Endothelial cell of umbilical vein (primary cell): ENCODE results near the gene SF3B4. TPM values are rescaled to one million over a fixed set of nuclear protein-coding genes. Genes with fewer than 3 reads are reported as not detected.

Experiments
- BruUV-seq: library from RNA; stranded (reverse); fragments of 400-500 nt; replicated peaks from 2 replicates; lab custom pipeline; 2021; lab: Mats Ljungman, UMichigan
- CTCF ChIA-PET: fragments of 300-600, 350-600 bp; sonication (Branson Sonifier 250); formaldehyde crosslinking; loops from one replicate; lab custom pipeline; 2021; ENCODE audit warnings: antibody characterized with exemption, inconsistent platforms; lab: Charles Lee
- POLR2A ChIA-PET: fragments of 300-600, 350-600 bp; sonication (Branson Sonifier 250); formaldehyde crosslinking; loops from one replicate; lab custom pipeline; 2021; ENCODE audit warnings: antibody characterized with exemption, inconsistent platforms; lab: Charles Lee
- DNase-seq: peaks from one replicate; pipeline ENCODE4 v3.0.0-alpha.2; 2011; ENCODE audit warnings: low read depth, low spot score
- FAIRE-seq: peaks from 2 replicates; lab custom pipeline; 2011; peaks lifted over from hg19 to GRCh38; lab: Jason Lieb, UNC
- H2AFZ ChIP-seq: 2 replicates; pipeline ENCODE4 v1.6.0; 2012; ENCODE audit warnings: low read depth, low read length, control low read depth, inconsistent platforms
- H3K27ac ChIP-seq: 2 replicates; pipeline ENCODE4 v1.5.1; 2011; ENCODE audit warnings: low read depth, mild to moderate bottlenecking, control low read depth, low read length, moderate library complexity; ENCODE audit not compliant: insufficient read depth
- H3K27me3 ChIP-seq, 2 experiments: 2 replicates each; pipeline versions ENCODE4 v1.6.0 to v1.6.1; 2011; ENCODE audit warnings: low read length in 2 of 2, mixed read lengths in 1 of 2; ENCODE audit not compliant: control insufficient read depth in 2 of 2, insufficient read depth in 2 of 2
- H3K36me3 ChIP-seq, 2 experiments: 2 replicates in 1 of 2; 3 replicates in 1 of 2; pipeline ENCODE4 v1.5.1; 2011; ENCODE audit warnings: low read length in 2 of 2, mild to moderate bottlenecking in 1 of 2, moderate library complexity in 1 of 2; ENCODE audit not compliant: control insufficient read depth in 2 of 2, insufficient read depth in 2 of 2; ENCODE audit errors: extremely low read depth in 1 of 2
- H3K4me1 ChIP-seq: 3 replicates; pipeline ENCODE4 v1.5.1; 2011; ENCODE audit warnings: mild to moderate bottlenecking, low read length; ENCODE audit not compliant: control insufficient read depth, insufficient read depth; ENCODE audit errors: extremely low read depth
- H3K4me2 ChIP-seq: 2 replicates; pipeline ENCODE4 v1.6.1; 2011; ENCODE audit warnings: low read length, control low read depth, mixed read lengths; ENCODE audit not compliant: insufficient read depth
- H3K4me3 ChIP-seq, 3 experiments: fragments of 200-600 bp in 1 of 3; sonication (generic), shearing (Covaris generic) in 1 of 3; replicated peaks in 1 of 3; 2 replicates each; pipeline ENCODE4 v1.5.1; 2011 to 2016; ENCODE audit warnings: control low read depth in 3 of 3, low read length in 3 of 3, mild to moderate bottlenecking in 2 of 3, inconsistent platforms in 1 of 3, low read depth in 1 of 3, moderate library complexity in 1 of 3; ENCODE audit not compliant: insufficient read depth in 1 of 3
- H3K79me2 ChIP-seq: 2 replicates; pipeline ENCODE4 v1.6.0; 2012; ENCODE audit warnings: low read length, inconsistent platforms; ENCODE audit not compliant: control insufficient read depth, insufficient read depth
- H3K9ac ChIP-seq: replicated peaks from 2 replicates; pipeline ENCODE3; 2011; ENCODE audit warnings: low read length, control low read depth; ENCODE audit not compliant: insufficient read depth; ENCODE audit errors: extremely low read depth
- H3K9me1 ChIP-seq: replicated peaks from 3 replicates; pipeline ENCODE4 v1.6.0; 2011; ENCODE audit warnings: mild to moderate bottlenecking, low read length; ENCODE audit not compliant: control insufficient read depth, insufficient read depth; ENCODE audit errors: extremely low read depth
- H3K9me3 ChIP-seq: replicated peaks from 2 replicates; pipeline ENCODE4 v1.5.1; 2012; ENCODE audit warnings: low read length, inconsistent platforms; ENCODE audit not compliant: control insufficient read depth, insufficient read depth
- H4K20me1 ChIP-seq: replicated peaks from 2 replicates; pipeline ENCODE3; 2011; ENCODE audit warnings: mild to moderate bottlenecking, low read length; ENCODE audit not compliant: control insufficient read depth, insufficient read depth; ENCODE audit errors: extremely low read depth
- EZH2 ChIP-seq: IDR thresholded peaks from 2 replicates; pipeline ENCODE4 v1.6.1; 2012; ENCODE audit warnings: borderline replicate concordance, low read depth, mild to moderate bottlenecking, moderate library complexity, low read length, inconsistent platforms; ENCODE audit not compliant: severe bottlenecking
- FOS ChIP-seq: IDR thresholded peaks from 2 replicates; pipeline ENCODE4 v1.6.1; 2011; ENCODE audit warnings: mild to moderate bottlenecking, low read length, moderate library complexity, borderline replicate concordance; ENCODE audit not compliant: insufficient read depth
- GATA2 ChIP-seq: IDR thresholded peaks from 2 replicates; pipeline ENCODE4 v1.7.0; 2011; ENCODE audit warnings: low read depth, mild to moderate bottlenecking, moderate library complexity, mixed read lengths, low read length; ENCODE audit not compliant: insufficient read length, insufficient read depth
- JUN ChIP-seq: IDR thresholded peaks from 2 replicates; pipeline ENCODE4 v1.6.1; 2011; ENCODE audit warnings: borderline replicate concordance, low read depth; ENCODE audit not compliant: insufficient read length, insufficient read depth
- MYC ChIP-seq: IDR thresholded peaks from one replicate; pipeline ENCODE4 v1.6.1; 2011; ENCODE audit warnings: mild to moderate bottlenecking, low read depth, low read length
- POLR2A ChIP-seq: IDR thresholded peaks from 2 replicates; pipeline ENCODE4 v1.6.1; 2012; ENCODE audit warnings: low read depth, mild to moderate bottlenecking, control low read depth, low read length
- POLR2AphosphoS5 ChIP-seq: IDR thresholded peaks from 2 replicates; pipeline ENCODE4 v1.6.1; 2012; ENCODE audit warnings: low read depth, mild to moderate bottlenecking, control low read depth, low read length, moderate library complexity; ENCODE audit not compliant: insufficient read depth
- dilution Hi-C: fragments of 300-500 bp; cut with MboI; formaldehyde crosslinking; loops from one replicate; pipeline ENCODE4 v1.15.0; 2019; ENCODE audit warnings: low sequenced_read_pairs; ENCODE audit not compliant: extremely low pct_ligation_motif_present
- intact Hi-C: fragments of 100-400 bp; cut with micrococcal nuclease; formaldehyde crosslinking; loops from one replicate; pipeline ENCODE4 v1.10.0; 2022
- polyA plus RNA-seq, 4 experiments: library from polyadenylated mRNA; depleted of rRNA in 3 of 4; stranded (reverse) in 3 of 4; unstranded in 1 of 4; fragments of >200 nt; gene quantifications; 2 replicates each; pipeline versions ENCODE4 v1.2.1 to v1.2.3, GENCODE V29; 2011 to 2012; ENCODE audit warnings: missing spikeins in 1 of 4
- total RNA-seq: library from RNA; stranded (reverse); gene quantifications from 2 replicates; pipeline ENCODE4 v1.2.3, GENCODE V29; 2021
- TF ChIP-seq, protein P1 (sequence below): IDR thresholded peaks from 2 replicates; pipeline ENCODE4 v1.6.1; 2011; ENCODE audit not compliant: insufficient read depth, insufficient read length
- TF ChIP-seq, protein P2 (sequence below), 2 donors: IDR thresholded peaks; 1 replicate in 1 of 2; 2 replicates in 1 of 2; pipeline ENCODE4 v1.5.1; 2011; ENCODE audit warnings: low read length in 2 of 2, mild to moderate bottlenecking in 2 of 2, moderate library complexity in 2 of 2, control low read depth in 1 of 2, inconsistent platforms in 1 of 2, low read depth in 1 of 2; ENCODE audit not compliant: insufficient read depth in 1 of 2; ENCODE audit errors: extremely low read depth in 1 of 2

Gene SF3B4
- total and polyA plus RNA-seq, 2 donors (not counting 3 experiments of a cell fraction or from before 2014, with no cell fraction given), result 62.7 to 74.4 TPM

DNA sequence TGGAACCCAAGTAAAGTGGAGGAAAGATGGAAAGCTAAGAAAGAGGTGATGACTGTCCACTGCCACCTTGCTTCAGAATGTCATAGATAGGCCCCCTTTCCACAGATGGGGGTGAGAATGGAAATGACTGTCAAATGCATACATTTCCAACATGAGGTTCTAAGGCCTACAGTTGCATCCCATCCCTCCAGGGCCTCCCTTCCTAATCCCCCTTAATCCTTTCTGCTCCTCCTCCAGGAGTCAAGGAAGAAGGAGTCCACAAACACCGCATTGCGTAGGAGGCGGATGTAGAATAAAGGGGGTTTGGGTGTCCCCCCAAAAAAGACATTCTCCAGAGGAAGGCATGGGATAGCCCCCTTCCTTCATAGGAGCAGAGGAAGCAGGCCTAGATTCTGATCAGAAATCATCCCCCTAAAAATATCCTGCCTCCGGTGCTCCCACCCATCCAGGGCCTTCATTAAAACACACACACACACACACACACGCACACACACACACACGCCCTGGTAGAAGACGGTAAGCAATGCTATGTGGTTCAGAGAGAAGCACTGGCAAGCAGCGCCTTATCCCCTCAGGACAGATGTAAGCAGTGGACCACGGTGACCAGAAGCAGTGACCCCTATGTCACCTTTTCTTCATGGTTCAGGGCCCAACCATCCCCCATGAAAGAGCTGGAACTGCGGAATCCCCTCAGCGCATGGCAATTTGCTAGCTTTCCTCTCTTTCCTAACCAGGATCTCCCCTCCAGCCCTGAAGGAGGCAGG is 12.0 kb downstream of the SF3B4 start:
- Histone ChIP-seq H3K27me3 (peaks cover 17 to 25% of the 10 kb centered on the region in 2 experiments), H3K36me3 (no peaks in the 10 kb centered on the region), H3K9me3 (no peaks in the 10 kb centered on the region), H3K9me1 (no peaks in the 10 kb centered on the region), H3K27ac (no peak overlapping the region), H3K4me1 (peaks cover 3% of the 10 kb centered on the region), H3K79me2 (no peaks in the 10 kb centered on the region), H3K4me3 (no peak overlapping the region), H2AFZ (no peak overlapping the region), H3K9ac (no peak overlapping the region), H3K4me2 (no peak overlapping the region), H4K20me1 (no peaks in the 10 kb centered on the region)
- intact Hi-C loops (no loop called here), dilution Hi-C loops (no loop called here)
- TF ChIP-seq POLR2A (no peak), MYC (no peak), POLR2AphosphoS5 (no peak), JUN (no peak), FOS (no peak), GATA2 (no peak), EZH2 (no peak)
- TF ChIP-seq, protein P1, sequence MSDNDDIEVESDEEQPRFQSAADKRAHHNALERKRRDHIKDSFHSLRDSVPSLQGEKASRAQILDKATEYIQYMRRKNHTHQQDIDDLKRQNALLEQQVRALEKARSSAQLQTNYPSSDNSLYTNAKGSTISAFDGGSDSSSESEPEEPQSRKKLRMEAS, result no peak
- TF ChIP-seq, protein P2, sequence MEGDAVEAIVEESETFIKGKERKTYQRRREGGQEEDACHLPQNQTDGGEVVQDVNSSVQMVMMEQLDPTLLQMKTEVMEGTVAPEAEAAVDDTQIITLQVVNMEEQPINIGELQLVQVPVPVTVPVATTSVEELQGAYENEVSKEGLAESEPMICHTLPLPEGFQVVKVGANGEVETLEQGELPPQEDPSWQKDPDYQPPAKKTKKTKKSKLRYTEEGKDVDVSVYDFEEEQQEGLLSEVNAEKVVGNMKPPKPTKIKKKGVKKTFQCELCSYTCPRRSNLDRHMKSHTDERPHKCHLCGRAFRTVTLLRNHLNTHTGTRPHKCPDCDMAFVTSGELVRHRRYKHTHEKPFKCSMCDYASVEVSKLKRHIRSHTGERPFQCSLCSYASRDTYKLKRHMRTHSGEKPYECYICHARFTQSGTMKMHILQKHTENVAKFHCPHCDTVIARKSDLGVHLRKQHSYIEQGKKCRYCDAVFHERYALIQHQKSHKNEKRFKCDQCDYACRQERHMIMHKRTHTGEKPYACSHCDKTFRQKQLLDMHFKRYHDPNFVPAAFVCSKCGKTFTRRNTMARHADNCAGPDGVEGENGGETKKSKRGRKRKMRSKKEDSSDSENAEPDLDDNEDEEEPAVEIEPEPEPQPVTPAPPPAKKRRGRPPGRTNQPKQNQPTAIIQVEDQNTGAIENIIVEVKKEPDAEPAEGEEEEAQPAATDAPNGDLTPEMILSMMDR (IDR thresholded peaks at IDR 0.05; ENCODE audit: extremely low read depth in 1 of 2, insufficient read depth in 1 of 2, low read depth in 1 of 2, low read length in 2 of 2), result no peak
- BruUV-seq, result no TSS peak
- FAIRE-seq, result no peak
- CTCF ChIA-PET, result interaction anchor here (1.5 kb wide), 1 partner anchor 271 kb away, joined by 4 read pairs; no protein-coding TSS in a partner anchor
- POLR2A ChIA-PET, result no interaction called here
- no peak for DNase-seq
